H1 (cell line): ENCODE data around the gene ARHGEF11. TPM values are rescaled to one million over a fixed set of nuclear protein-coding genes. Genes with fewer than 3 reads are reported as not detected.

Source experiments
- CTCF ChIA-PET: fragments of 300-600 bp; sonication (Branson Sonifier 250); formaldehyde crosslinking; loops from one replicate; lab custom pipeline; 2021; ENCODE audit not compliant: partially characterized antibody; lab: Charles Lee
- POLR2A ChIA-PET: fragments of 300-600 bp; sonication (Branson Sonifier 250); formaldehyde crosslinking; loops from one replicate; lab custom pipeline; 2021; ENCODE audit warnings: inconsistent platforms; ENCODE audit not compliant: partially characterized antibody; lab: Charles Lee
- DNase-seq, 2 experiments: peaks; one replicate each; pipeline versions ENCODE4 v3.0.0 to v3.0.0-alpha.2; 2010 to 2022; ENCODE audit warnings: low spot score in 2 of 2, low read depth in 1 of 2, mixed read lengths in 1 of 2
- FAIRE-seq: peaks from 2 replicates; lab custom pipeline; 2011; peaks lifted over from hg19 to GRCh38; lab: Jason Lieb, UNC
- H2AFZ ChIP-seq: 2 replicates; pipeline ENCODE4 v1.8.1; 2012; ENCODE audit warnings: low read length, inconsistent platforms
- H2AK5ac ChIP-seq: 2 replicates; pipeline ENCODE4 v1.6.1; 2013; ENCODE audit warnings: low read depth, low read length
- H2BK120ac ChIP-seq: replicated peaks from 2 replicates; pipeline ENCODE3; 2013; ENCODE audit warnings: low read depth, low read length, inconsistent platforms
- H2BK12ac ChIP-seq: 2 replicates; pipeline ENCODE4 v1.6.1; 2013; ENCODE audit warnings: low read depth, low read length
- H2BK15ac ChIP-seq: 2 replicates; pipeline ENCODE4 v1.6.1; 2013; ENCODE audit warnings: low read length
- H2BK20ac ChIP-seq: 2 replicates; pipeline ENCODE4 v1.6.1; 2013; ENCODE audit warnings: low read length
- H2BK5ac ChIP-seq: 2 replicates; pipeline ENCODE4 v1.6.1; 2013; ENCODE audit warnings: low read depth, low read length
- H3K14ac ChIP-seq: 2 replicates; pipeline ENCODE4 v1.6.1; 2013; ENCODE audit warnings: inconsistent platforms; ENCODE audit not compliant: insufficient read length
- H3K18ac ChIP-seq: 2 replicates; pipeline ENCODE4 v1.6.1; 2013; ENCODE audit warnings: low read length; ENCODE audit errors: extremely low read depth
- H3K23ac ChIP-seq: 2 replicates; pipeline ENCODE4 v1.6.1; 2013; ENCODE audit warnings: inconsistent platforms; ENCODE audit not compliant: insufficient read length
- H3K23me2 ChIP-seq: 2 replicates; pipeline ENCODE4 v1.6.1; 2013; ENCODE audit warnings: low read depth, low read length
- H3K27ac ChIP-seq: 2 replicates; pipeline ENCODE4 v1.6.1; 2011; ENCODE audit warnings: low read depth, low read length, inconsistent platforms
- H3K27me3 ChIP-seq, 4 experiments: replicated peaks in 1 of 4; 1 replicate in 1 of 4; 2 replicates in 3 of 4; pipeline versions ENCODE4 v1.6.1 to v1.8.1; 2011 to 2013; ENCODE audit warnings: low read length in 3 of 4, mild to moderate bottlenecking in 3 of 4, inconsistent platforms in 2 of 4, mixed read lengths in 2 of 4, moderate library complexity in 1 of 4; ENCODE audit not compliant: control insufficient read depth in 3 of 4, insufficient read depth in 3 of 4; ENCODE audit errors: extremely low read depth in 1 of 4
- H3K36me3 ChIP-seq, 4 experiments: 2 replicates each; pipeline versions ENCODE4 v1.6.1 to v1.8.1; 2011 to 2013; ENCODE audit warnings: mild to moderate bottlenecking in 4 of 4, low read length in 3 of 4, moderate library complexity in 2 of 4, control low read depth in 1 of 4, inconsistent platforms in 1 of 4; ENCODE audit not compliant: insufficient read depth in 4 of 4, control insufficient read depth in 2 of 4
- H3K4ac ChIP-seq: replicated peaks from 2 replicates; pipeline ENCODE3; 2013; ENCODE audit warnings: low read length, low read depth, mixed read lengths, inconsistent platforms; ENCODE audit not compliant: insufficient read length
- H3K4me1 ChIP-seq, 4 experiments: replicated peaks in 1 of 4; 1 replicate in 1 of 4; 2 replicates in 3 of 4; pipeline versions ENCODE4 v1.6.1 to v1.8.1; 2011 to 2013; ENCODE audit warnings: low read length in 3 of 4, inconsistent platforms in 2 of 4, mixed read lengths in 1 of 4; ENCODE audit not compliant: insufficient read depth in 4 of 4, control insufficient read depth in 3 of 4
- H3K4me2 ChIP-seq, 2 experiments: 2 replicates each; pipeline versions ENCODE4 v1.6.1 to v1.8.1; 2011 to 2013; ENCODE audit warnings: low read depth in 2 of 2, low read length in 2 of 2, control low read depth in 1 of 2, inconsistent platforms in 1 of 2, mild to moderate bottlenecking in 1 of 2; ENCODE audit not compliant: insufficient read depth in 1 of 2
- H3K4me3 ChIP-seq, 4 experiments: fragments of 200-600, 300-600 bp in 1 of 4; sonication (generic), shearing (Covaris generic), sonication (Bioruptor Twin) in 1 of 4; 2 replicates each; pipeline versions ENCODE4 v1.5.1 to v1.8.1; 2011 to 2016; ENCODE audit warnings: low read length in 4 of 4, low read depth in 3 of 4, control low read depth in 2 of 4, inconsistent platforms in 2 of 4, mild to moderate bottlenecking in 2 of 4, mixed read lengths in 1 of 4, moderate library complexity in 1 of 4; ENCODE audit not compliant: insufficient read depth in 2 of 4; ENCODE audit errors: extremely low read depth in 1 of 4
- H3K56ac ChIP-seq: replicated peaks from 2 replicates; pipeline ENCODE3; 2013; ENCODE audit warnings: low read depth, mild to moderate bottlenecking, mixed read lengths, low read length, inconsistent platforms; ENCODE audit not compliant: insufficient read length
- H3K79me1 ChIP-seq: 2 replicates; pipeline ENCODE4 v1.6.1; 2013; ENCODE audit warnings: low read depth, low read length, control low read depth
- H3K79me2 ChIP-seq, 2 experiments: 2 replicates each; pipeline versions ENCODE4 v1.6.1 to v1.8.1; 2012 to 2013; ENCODE audit warnings: low read length in 2 of 2, mild to moderate bottlenecking in 2 of 2, inconsistent platforms in 1 of 2; ENCODE audit not compliant: insufficient read depth in 2 of 2, control insufficient read depth in 1 of 2
- H3K9ac ChIP-seq, 4 experiments: replicated peaks in 1 of 4; 1 replicate in 1 of 4; 2 replicates in 3 of 4; pipeline versions ENCODE4 v1.6.1 to v1.8.1; 2011 to 2013; ENCODE audit warnings: low read depth in 3 of 4, low read length in 3 of 4, control low read depth in 2 of 4, mild to moderate bottlenecking in 2 of 4, moderate library complexity in 2 of 4, inconsistent platforms in 1 of 4; ENCODE audit errors: extremely low read depth in 1 of 4
- H3K9me3 ChIP-seq, 2 experiments: 2 replicates each; pipeline versions ENCODE4 v1.6.1 to v1.8.1; 2012 to 2013; ENCODE audit warnings: mild to moderate bottlenecking in 2 of 2, moderate library complexity in 2 of 2, control low read depth in 1 of 2, inconsistent platforms in 1 of 2, low read depth in 1 of 2, low read length in 1 of 2, mixed read lengths in 1 of 2; ENCODE audit not compliant: insufficient read depth in 2 of 2
- H4K20me1 ChIP-seq, 2 experiments: replicated peaks in 1 of 2; 2 replicates each; pipeline versions ENCODE3 to v1.8.1; 2011 to 2013; ENCODE audit warnings: inconsistent platforms in 2 of 2, low read length in 2 of 2, mild to moderate bottlenecking in 1 of 2; ENCODE audit not compliant: insufficient read depth in 2 of 2, control insufficient read depth in 1 of 2
- H4K5ac ChIP-seq: 2 replicates; pipeline ENCODE4 v1.6.1; 2013; ENCODE audit warnings: low read length, low read depth, mixed read lengths, inconsistent platforms; ENCODE audit not compliant: insufficient read length
- H4K8ac ChIP-seq: 2 replicates; pipeline ENCODE4 v1.8.0; 2013; ENCODE audit warnings: mild to moderate bottlenecking, moderate library complexity, low read length, inconsistent platforms; ENCODE audit not compliant: insufficient read depth; ENCODE audit errors: extremely low read depth
- H4K91ac ChIP-seq: replicated peaks from 2 replicates; pipeline ENCODE3; 2013; ENCODE audit warnings: low read length, mixed read lengths, inconsistent platforms; ENCODE audit not compliant: insufficient read length
- CEBPB ChIP-seq: IDR thresholded peaks from 2 replicates; pipeline ENCODE4 v1.6.1; 2012; ENCODE audit warnings: low read depth, low read length
- SIRT6 ChIP-seq: IDR thresholded peaks from one replicate; pipeline ENCODE4 v1.7.1; 2012; ENCODE audit warnings: low read length, inconsistent platforms
- WGBS, 2 experiments: shearing (Covaris generic) in 1 of 2; methylation state at CpG; one replicate each; pipeline versions ENCODE4 v1.1.6 to v1.1.7; 2013 to 2015; ENCODE audit warnings: low lambda C conversion rate in 2 of 2, mixed read lengths in 2 of 2, inconsistent platforms in 1 of 2, low coverage in 1 of 2, missing lambda C conversion rate in 1 of 2; ENCODE audit not compliant: insufficient replicate concordance in 2 of 2, insufficient coverage in 1 of 2, insufficient read length in 1 of 2; ENCODE audit errors: extremely low coverage in 1 of 2, missing lambda C conversion rate in 1 of 2; 5-methylcytosine and 5-hydroxymethylcytosine counted together
- polyA plus RNA-seq, 7 experiments: library from polyadenylated mRNA; depleted of rRNA in 3 of 7; stranded (reverse) in 5 of 7; unstranded in 2 of 7; fragments of >200 nt in 5 of 7; fragments of 200-250 nt in 2 of 7; gene quantifications; 1 replicate in 5 of 7; 2 replicates in 1 of 7; 4 replicates in 1 of 7; pipeline versions ENCODE4 v1.2.1 to v1.2.3, GENCODE V29; 2011 to 2013; ENCODE audit warnings: missing spikeins in 2 of 7, mixed read lengths in 2 of 7
- total RNA-seq: library from RNA; stranded (reverse); fragmentation: NEBNext Ultra II Directional; extraction: Animal tissue kit (Norgen Biotek cat#: 25700); gene quantifications from 2 replicates; pipeline ENCODE4 v1.2.1, GENCODE V29; 2021

Gene ARHGEF11
- total and polyA plus RNA-seq, 2 of the 8 experiments (the other 6 are each of a cell fraction or from before 2014, with no cell fraction given) = 19.9 to 33.1 TPM

- Histone ChIP-seq H3K23me2 (no peaks in the 10 kb centered on the region), H3K14ac (no peak overlapping the region), H2BK120ac (no peak overlapping the region), H2AFZ (0 out of 2 replicates have a peak overlapping the region, but pooled peaks have one; percentile 65), H2BK12ac (no peak overlapping the region), H4K8ac (no peak overlapping the region), H3K27ac (no peak overlapping the region), H4K5ac (no peak overlapping the region), H4K91ac (no peak overlapping the region), H3K4me1 (peaks cover 3 to 5% (median 4%) of the 10 kb centered on the region in 4 experiments; a peak in 4 of 7 replicates), H4K20me1 (no peaks in the 10 kb centered on the region), H3K9me3 (no peaks in the 10 kb centered on the region), H3K23ac (no peak overlapping the region), H3K4ac (no peak overlapping the region), H3K79me1 (no peaks in the 10 kb centered on the region), H3K27me3 (no peaks in the 10 kb centered on the region; a peak in 2 of 7 replicates), H3K36me3 (no peaks in the 10 kb centered on the region), H3K9ac (no peak overlapping the region), H3K79me2 (no peaks in the 10 kb centered on the region), H2BK5ac (no peak overlapping the region), H3K18ac (no peak overlapping the region), H3K4me3 (no peak overlapping the region), H2BK15ac (no peak overlapping the region), H2BK20ac (no peak overlapping the region), H3K56ac (no peak overlapping the region), H2AK5ac (no peak overlapping the region)
- DNase-seq (peak in 1 of 2 experiments; percentile 48), FAIRE-seq (no peak)
- CTCF ChIA-PET = interaction anchor here (0.7 to 7.7 kb wide), 8 partner anchors 13 to 115 kb away, joined by 3 to 218 read pairs (median 6); partner anchors contain the start of gene ETV3
- 73% methylated on average over 5 of the region's 6 CpGs; no CpG with 5 or more reads in 1 of the 2 experiments for WGBS, 2 experiments
- peak; percentile 74 for TF ChIP-seq CEBPB
- TF ChIP-seq SIRT6 = no peak
- TF ChIP-seq, all 59 proteins: peak for 1
- peak overlapping the region; percentile 15 to 34; a peak in 2 of 4 replicates for H3K4me2 ChIP-seq
- POLR2A ChIA-PET = no interaction called here
Measured at GRCh38 chr1:157086299-157086698, 40.8 kb upstream of the ARHGEF11 start.
